ENCODE measurements around the gene PPP1R3F. TPM values are rescaled to one million over a fixed set of nuclear protein-coding genes. Genes with fewer than 3 reads are reported as not detected.

The PPP1R3F gene
- total and polyA plus RNA-seq, 2 donors (not counting 1 experiment from before 2014, with no cell fraction given): 3.7 to 10.2 TPM

DNA sequence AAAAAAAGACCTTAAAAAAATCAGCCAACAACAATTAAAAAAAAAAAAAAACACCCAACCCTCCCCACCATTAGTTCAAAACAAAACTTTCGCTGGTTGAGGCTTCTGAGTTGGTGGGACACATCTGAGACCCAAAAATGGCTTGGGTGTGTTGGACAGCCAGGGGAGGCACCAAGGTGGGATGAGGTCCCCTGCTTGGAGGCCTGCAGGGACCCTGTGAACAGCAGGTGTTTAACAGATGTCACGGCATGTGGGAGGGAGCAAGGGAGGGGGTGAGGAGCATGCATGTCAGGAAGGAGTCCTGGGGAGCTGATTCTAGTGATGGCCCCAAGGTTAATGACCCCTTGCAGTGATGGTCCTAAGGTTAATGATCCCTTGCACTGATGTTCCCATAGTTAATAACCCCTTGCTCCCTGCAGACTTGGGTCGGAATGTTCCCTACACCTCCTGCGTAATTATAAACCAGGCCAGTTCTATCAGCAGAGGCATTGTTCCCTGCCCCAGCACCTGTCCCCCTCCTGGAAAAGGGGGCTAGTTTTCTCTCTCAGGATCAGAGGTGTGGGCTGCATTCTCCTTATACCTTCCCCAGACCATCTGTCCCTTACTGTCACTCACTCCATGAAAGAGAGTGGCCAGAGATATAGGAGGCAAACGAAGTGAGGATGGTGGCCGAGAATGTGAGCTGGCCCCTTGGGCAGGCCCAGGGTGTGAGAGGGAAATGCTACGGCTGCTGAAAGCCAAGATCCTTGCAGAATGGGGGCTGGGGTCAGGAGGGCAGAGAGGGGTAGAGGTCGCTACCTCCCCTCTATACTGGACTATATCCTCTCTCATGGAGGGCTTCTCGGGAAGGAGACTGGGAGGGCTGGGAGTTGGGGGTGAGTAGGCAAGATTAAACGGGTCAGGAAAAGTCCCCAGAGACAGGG is 2.8 kb upstream of the PPP1R3F start:
- no peak overlapping the region for H2AFZ ChIP-seq (ENCODE audit: insufficient read depth, low read depth, low read length, poor library complexity, severe bottlenecking)
- Mint-ChIP-seq H3K4me3 (no peak overlapping the region), H3K27me3 (peaks cover 4% of the 10 kb centered on the region), H3K4me1 (peaks cover 20% of the 10 kb centered on the region), H3K9me3 (ENCODE audit: insufficient read depth) (no peaks in the 10 kb centered on the region), H3K27ac (no peak overlapping the region)
- intact Hi-C loops (cut with micrococcal nuclease): loop anchor here (5.0 kb wide), 1 partner anchor 1609 kb away; the partner anchor contains the start of gene UXT
- no peaks in the 10 kb centered on the region for H3K9me3 ChIP-seq (ENCODE audit: control extremely low read depth in 1 of 3, control insufficient read depth in 2 of 3, insufficient read depth in 1 of 3, low read length in 2 of 3)
- no peak overlapping the region for H3K27ac ChIP-seq (ENCODE audit: low read length in 2 of 2)
- H3K4me1 ChIP-seq (ENCODE audit: control insufficient read depth in 2 of 2, insufficient read depth in 2 of 2, low read length in 2 of 2): peaks cover 12 to 19% of the 10 kb centered on the region in 2 donors
- no peak for TF ChIP-seq CTCF (IDR thresholded peaks at IDR 0.05)
- TF ChIP-seq EZH2 (IDR thresholded peaks at IDR 0.05; ENCODE audit: borderline replicate concordance, insufficient read depth, low read depth, low read length, poor library complexity, severe bottlenecking): no peak
- H3K9ac ChIP-seq (ENCODE audit: low read length): no peak overlapping the region
- ChIA-PET POLR2A (no interaction called here), CTCF (no interaction called here)
- ATAC-seq (ENCODE audit: low read depth) (no peak), DNase-seq (no peak)
- H4K20me1 ChIP-seq (ENCODE audit: control insufficient read depth, insufficient read depth, low read length, poor library complexity, severe bottlenecking): no peaks in the 10 kb centered on the region
- no peaks in the 10 kb centered on the region for H3K27me3 ChIP-seq (replicated peaks in 1 of 4; ENCODE audit: control extremely low read depth in 1 of 4, control insufficient read depth in 3 of 4, insufficient read depth in 4 of 4, low read length in 3 of 4)
- H3K79me2 ChIP-seq (ENCODE audit: control insufficient read depth, insufficient read depth, low read length): peaks cover 10% of the 10 kb centered on the region
- no CpG with 5 or more reads among the region's 10 CpGs for WGBS (ENCODE audit: insufficient coverage)
- no peak overlapping the region for H3K4me2 ChIP-seq (replicated peaks; ENCODE audit: low read depth, low read length, poor library complexity, severe bottlenecking)
- no peaks in the 10 kb centered on the region for H3K36me3 ChIP-seq (replicated peaks in 1 of 2; ENCODE audit: control extremely low read depth in 1 of 2, control insufficient read depth in 1 of 2, extremely low read depth in 1 of 2, insufficient read depth in 2 of 2, low read length in 1 of 2)
- H3K4me3 ChIP-seq (ENCODE audit: control extremely low read depth in 1 of 5, extremely low read depth in 1 of 5, insufficient read depth in 1 of 5, low read depth in 2 of 5, low read length in 4 of 5): no peak overlapping the region

DNA sequence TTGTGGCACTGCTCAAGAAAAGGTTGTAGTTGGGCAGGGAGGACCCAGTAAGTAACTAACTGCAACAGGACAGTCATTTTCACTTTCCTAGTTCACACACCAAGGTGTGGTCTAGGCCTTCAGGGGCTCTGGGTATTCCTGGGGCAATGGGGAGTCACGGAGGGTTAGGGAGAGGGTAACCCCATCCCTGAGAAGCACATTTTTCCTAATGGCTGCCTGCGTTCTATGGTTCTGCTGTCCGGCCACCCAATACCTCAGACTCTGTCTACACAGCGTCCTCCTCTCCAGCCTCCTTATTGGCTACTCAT is 937 bp upstream of the PPP1R3F start:
- Histone ChIP-seq H3K9ac (ENCODE audit: low read length) (peak overlapping the region; percentile 84), H3K4me2 (replicated peaks; ENCODE audit: low read depth, low read length, poor library complexity, severe bottlenecking) (peak overlapping the region; percentile 71), H3K79me2 (ENCODE audit: control insufficient read depth, insufficient read depth, low read length) (peaks cover 25% of the 10 kb centered on the region), H3K27ac (ENCODE audit: low read length in 2 of 2) (peak overlapping the region; percentile 91 to 98), H2AFZ (ENCODE audit: insufficient read depth, low read depth, low read length, poor library complexity, severe bottlenecking) (peak overlapping the region; percentile 88), H3K27me3 (replicated peaks in 1 of 4; ENCODE audit: control extremely low read depth in 1 of 4, control insufficient read depth in 3 of 4, insufficient read depth in 4 of 4, low read length in 3 of 4) (no peaks in the 10 kb centered on the region), H3K36me3 (replicated peaks in 1 of 2; ENCODE audit: control extremely low read depth in 1 of 2, control insufficient read depth in 1 of 2, extremely low read depth in 1 of 2, insufficient read depth in 2 of 2, low read length in 1 of 2) (no peaks in the 10 kb centered on the region), H3K4me3 (ENCODE audit: control extremely low read depth in 1 of 5, extremely low read depth in 1 of 5, insufficient read depth in 1 of 5, low read depth in 2 of 5, low read length in 4 of 5) (peak overlapping the region; percentile 16 to 77 (median 62)), H3K4me1 (ENCODE audit: control insufficient read depth in 2 of 2, insufficient read depth in 2 of 2, low read length in 2 of 2) (peaks cover 23 to 33% of the 10 kb centered on the region in 2 donors), H3K9me3 (ENCODE audit: control extremely low read depth in 1 of 3, control insufficient read depth in 2 of 3, insufficient read depth in 1 of 3, low read length in 2 of 3) (no peaks in the 10 kb centered on the region), H4K20me1 (ENCODE audit: control insufficient read depth, insufficient read depth, low read length, poor library complexity, severe bottlenecking) (no peaks in the 10 kb centered on the region)
- no peak for ATAC-seq (ENCODE audit: low read depth)
- H3K27ac Mint-ChIP-seq: peak overlapping the region; percentile 98
- 0% methylated on average over 3 of the region's 4 CpGs for WGBS (ENCODE audit: insufficient coverage)
- H3K9me3 Mint-ChIP-seq (ENCODE audit: insufficient read depth): no peaks in the 10 kb centered on the region
- peaks cover 35% of the 10 kb centered on the region for H3K4me1 Mint-ChIP-seq
- no peaks in the 10 kb centered on the region for H3K27me3 Mint-ChIP-seq
- H3K4me3 Mint-ChIP-seq: peak overlapping the region; percentile 95
- no peak for DNase-seq
- ChIA-PET POLR2A (interaction anchor here (0.7 to 1.9 kb wide), 5 partner anchors 38 to 310 kb away, joined by 3 to 7 read pairs (median 3); partner anchors contain the start of gene WDR45), CTCF (interaction anchor here (0.9 to 1.0 kb wide), 3 partner anchors 76 to 113 kb away, joined by 4 to 6 read pairs (median 5); no protein-coding TSS in a partner anchor)
- intact Hi-C loops (cut with micrococcal nuclease): loop anchor here (1.0 to 5.0 kb wide), 7 partner anchors 33 to 1611 kb away; partner anchors contain the start of genes CCDC22, GPKOW, SYP and UXT
- no peak for TF ChIP-seq EZH2 (IDR thresholded peaks at IDR 0.05; ENCODE audit: borderline replicate concordance, insufficient read depth, low read depth, low read length, poor library complexity, severe bottlenecking)
- no peak for TF ChIP-seq CTCF (IDR thresholded peaks at IDR 0.05)

All from B cell (primary cell).